ENCODE measurements around the gene PTPRG.

GRCh38 chr3:61681636-61682035 lies 120.3 kb downstream of the PTPRG start:
- no peak for TF ChIP-seq CTCF (IDR thresholded peaks at IDR 0.05)
- no peak for TF ChIP-seq POLR2A (IDR thresholded peaks at IDR 0.05)
